GM13976 (cell line): ENCODE measurements around the gene PMEL.

Experiments used
- DNase-seq: peaks from one replicate; pipeline ENCODE4 v3.0.0; 2012; ENCODE audit warnings: low spot score
- in situ Hi-C: fragments of 300-500 bp; cut with MboI; formaldehyde crosslinking; loops from one replicate; pipeline ENCODE4 v1.12.0; 2022; ENCODE audit warnings: low sequenced_read_pairs, mixed read lengths, inconsistent platforms; ENCODE audit not compliant: unreplicated experiment
- TF ChIP-seq, protein P1 (sequence below): IDR thresholded peaks from 2 replicates; pipeline ENCODE4 v1.5.1; 2012; ENCODE audit warnings: borderline replicate concordance, mild to moderate bottlenecking; ENCODE audit not compliant: insufficient read depth; ENCODE audit errors: extremely low read depth, missing control alignments, control extremely low read depth

Gene PMEL

GRCh38 chr12:55942055-55942454 is 23.8 kb downstream of the PMEL start:
- TF ChIP-seq, protein P1, sequence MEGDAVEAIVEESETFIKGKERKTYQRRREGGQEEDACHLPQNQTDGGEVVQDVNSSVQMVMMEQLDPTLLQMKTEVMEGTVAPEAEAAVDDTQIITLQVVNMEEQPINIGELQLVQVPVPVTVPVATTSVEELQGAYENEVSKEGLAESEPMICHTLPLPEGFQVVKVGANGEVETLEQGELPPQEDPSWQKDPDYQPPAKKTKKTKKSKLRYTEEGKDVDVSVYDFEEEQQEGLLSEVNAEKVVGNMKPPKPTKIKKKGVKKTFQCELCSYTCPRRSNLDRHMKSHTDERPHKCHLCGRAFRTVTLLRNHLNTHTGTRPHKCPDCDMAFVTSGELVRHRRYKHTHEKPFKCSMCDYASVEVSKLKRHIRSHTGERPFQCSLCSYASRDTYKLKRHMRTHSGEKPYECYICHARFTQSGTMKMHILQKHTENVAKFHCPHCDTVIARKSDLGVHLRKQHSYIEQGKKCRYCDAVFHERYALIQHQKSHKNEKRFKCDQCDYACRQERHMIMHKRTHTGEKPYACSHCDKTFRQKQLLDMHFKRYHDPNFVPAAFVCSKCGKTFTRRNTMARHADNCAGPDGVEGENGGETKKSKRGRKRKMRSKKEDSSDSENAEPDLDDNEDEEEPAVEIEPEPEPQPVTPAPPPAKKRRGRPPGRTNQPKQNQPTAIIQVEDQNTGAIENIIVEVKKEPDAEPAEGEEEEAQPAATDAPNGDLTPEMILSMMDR: no peak
- in situ Hi-C loops: loop anchor here (10.0 kb wide), 1 partner anchor 207 kb away; no protein-coding TSS in a partner anchor
- no peak for DNase-seq

DNA sequence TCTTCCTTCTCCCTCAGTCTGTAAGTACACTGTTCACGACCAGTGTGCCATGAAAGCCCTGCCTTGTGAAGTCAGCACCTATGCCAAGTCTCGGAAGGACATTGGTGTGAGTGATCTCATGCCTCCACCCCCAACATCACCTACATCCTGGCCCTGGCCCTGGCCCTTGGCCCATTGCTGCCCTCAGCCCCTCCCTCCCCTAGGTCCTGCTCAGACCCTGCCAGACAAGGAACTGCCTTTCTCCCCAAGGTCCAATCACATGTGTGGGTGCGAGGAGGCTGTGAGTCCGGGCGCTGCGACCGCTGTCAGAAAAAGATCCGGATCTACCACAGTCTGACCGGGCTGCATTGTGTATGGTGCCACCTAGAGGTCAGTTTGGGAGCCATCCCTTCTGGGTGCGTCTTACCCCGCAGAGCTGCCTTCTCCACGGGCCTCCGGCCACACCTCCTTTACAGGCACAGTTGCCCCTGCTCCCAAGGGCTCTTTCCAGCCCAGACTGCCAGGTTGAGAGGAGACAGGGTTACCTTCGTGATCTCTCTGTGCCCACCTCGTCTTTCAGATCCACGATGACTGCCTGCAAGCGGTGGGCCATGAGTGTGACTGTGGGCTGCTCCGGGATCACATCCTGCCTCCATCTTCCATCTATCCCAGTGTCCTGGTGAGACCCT is 25.6 kb downstream of the PMEL start:
- in situ Hi-C loops: loop anchor here (10.0 kb wide), 1 partner anchor 205 kb away; no protein-coding TSS in a partner anchor
- peak; percentile 86 for DNase-seq
- TF ChIP-seq, protein P1: peak; percentile 87

GRCh38 chr12:55938826-55939501 is 26.9 kb downstream of the PMEL start:
- in situ Hi-C loops: no loop called here
- TF ChIP-seq, protein P1: no peak
- DNase-seq: no peak

GRCh38 chr12:55937981-55938380 is 27.9 kb downstream of the PMEL start:
- no peak for DNase-seq
- TF ChIP-seq, protein P1: no peak
- in situ Hi-C loops: no loop called here

DNA sequence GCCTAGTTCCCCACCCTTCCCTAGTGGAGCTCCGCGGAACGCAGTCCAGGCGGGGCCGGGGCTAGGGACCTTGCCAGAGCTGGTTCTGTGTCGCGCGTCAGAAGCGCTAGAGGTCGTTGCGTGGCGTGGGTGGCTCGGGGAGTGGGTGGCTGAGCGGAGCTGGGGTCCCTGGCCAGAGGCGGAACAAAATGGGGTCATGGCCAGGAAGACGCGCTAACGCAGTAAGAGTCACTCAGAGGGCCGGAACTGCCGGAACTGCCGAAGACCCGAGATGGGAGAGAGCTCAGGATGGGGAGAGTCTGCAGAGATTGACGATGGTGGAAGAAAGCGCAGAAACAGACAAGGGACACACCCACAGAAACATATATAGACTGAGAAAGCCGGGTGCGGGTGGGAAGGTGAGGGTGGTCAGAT is 30.1 kb downstream of the PMEL start:
- DNase-seq: no peak
- in situ Hi-C loops: no loop called here
- TF ChIP-seq, protein P1: no peak

DNA sequence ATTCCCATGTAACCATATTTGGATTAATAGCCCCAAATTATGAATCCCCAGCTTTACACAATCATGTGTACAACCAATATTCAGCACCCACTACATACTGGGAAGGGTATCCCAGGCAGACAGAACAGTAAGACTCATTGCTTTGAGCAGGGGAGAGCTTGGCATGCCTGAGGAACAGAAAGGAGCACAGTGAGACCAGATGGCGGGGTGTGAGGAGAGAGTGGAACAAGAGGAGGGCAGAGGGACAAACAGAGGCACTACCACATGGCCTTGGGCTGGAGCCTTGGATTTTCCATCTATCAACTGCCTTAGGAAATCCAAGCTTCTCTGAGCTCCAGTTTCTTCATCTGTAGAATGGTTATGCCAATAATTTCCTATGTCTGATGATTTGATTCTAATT is 31.1 kb downstream of the PMEL start:
- TF ChIP-seq, protein P1: no peak
- in situ Hi-C loops: no loop called here
- DNase-seq: no peak
